IPS DF 6.9 (cell line): Measurements from ENCODE around the gene KRTAP2-3.

Experiments
- DNase-seq: peaks from one replicate; pipeline ENCODE4 v3.0.0-alpha.2; 2013; ENCODE audit warnings: low read depth, low spot score
- H3K27ac ChIP-seq: one replicate; pipeline ENCODE4 v1.5.1; 2013; ENCODE audit warnings: low read length, control low read depth
- H3K27me3 ChIP-seq: 2 replicates; pipeline ENCODE4 v1.6.1; 2013; ENCODE audit warnings: mild to moderate bottlenecking, low read length; ENCODE audit not compliant: control insufficient read depth, insufficient read depth
- H3K36me3 ChIP-seq: 2 replicates; pipeline ENCODE4 v1.6.1; 2013; ENCODE audit warnings: low read length; ENCODE audit not compliant: control insufficient read depth, insufficient read depth
- H3K4me1 ChIP-seq: 2 replicates; pipeline ENCODE4 v1.6.1; 2013; ENCODE audit warnings: low read length; ENCODE audit not compliant: control insufficient read depth, insufficient read depth
- H3K4me3 ChIP-seq: 2 replicates; pipeline ENCODE4 v1.5.1; 2013; ENCODE audit warnings: mild to moderate bottlenecking, low read length
- H3K9me3 ChIP-seq: 2 replicates; pipeline ENCODE4 v1.6.1; 2013; ENCODE audit warnings: low read length, inconsistent platforms; ENCODE audit not compliant: control insufficient read depth, insufficient read depth
- WGBS: extraction: QIAGEN DNeasy Blood & Tissue Kit; methylation state at CpG from one replicate; pipeline ENCODE4 v1.1.7; 2013; ENCODE audit warnings: mixed read lengths, missing lambda C conversion rate; ENCODE audit not compliant: insufficient read length, insufficient coverage; 5-methylcytosine and 5-hydroxymethylcytosine counted together

Gene KRTAP2-3

GRCh38 chr17:41012326-41013120 lies 47.4 kb downstream of the KRTAP2-3 start:
- H3K9me3 ChIP-seq = no peaks in the 10 kb centered on the region
- DNase-seq = no peak
- 100% methylated on average over 1 of the region's 6 CpGs for WGBS
- no peaks in the 10 kb centered on the region for H3K36me3 ChIP-seq
- H3K4me1 ChIP-seq = peaks cover 6% of the 10 kb centered on the region
- no peak overlapping the region for H3K27ac ChIP-seq
- no peaks in the 10 kb centered on the region for H3K27me3 ChIP-seq
- no peak overlapping the region for H3K4me3 ChIP-seq

- Histone ChIP-seq H3K27ac (no peak overlapping the region), H3K36me3 (no peaks in the 10 kb centered on the region), H3K9me3 (no peaks in the 10 kb centered on the region), H3K4me1 (peaks cover 6% of the 10 kb centered on the region), H3K4me3 (no peak overlapping the region), H3K27me3 (no peaks in the 10 kb centered on the region)
- no peak for DNase-seq
Observed at GRCh38 chr17:41010441-41010840, 49.5 kb downstream of the KRTAP2-3 start.

- peaks cover 6% of the 10 kb centered on the region for H3K4me1 ChIP-seq
- no peaks in the 10 kb centered on the region for H3K27me3 ChIP-seq
- H3K27ac ChIP-seq = no peak overlapping the region
- WGBS = no CpG with 5 or more reads among the region's 1 CpG
- no peak overlapping the region for H3K4me3 ChIP-seq
- H3K9me3 ChIP-seq = no peaks in the 10 kb centered on the region
- DNase-seq = no peak
- H3K36me3 ChIP-seq = no peaks in the 10 kb centered on the region
Observed at GRCh38 chr17:41009936-41010335, 50.0 kb downstream of the KRTAP2-3 start.

GRCh38 chr17:41009301-41009760 lies 50.6 kb downstream of the KRTAP2-3 start:
- no CpG with 5 or more reads among the region's 4 CpGs for WGBS
- no peak overlapping the region for H3K4me3 ChIP-seq
- DNase-seq = no peak
- H3K9me3 ChIP-seq = no peaks in the 10 kb centered on the region
- no peaks in the 10 kb centered on the region for H3K27me3 ChIP-seq
- no peak overlapping the region for H3K27ac ChIP-seq
- H3K36me3 ChIP-seq = no peaks in the 10 kb centered on the region
- H3K4me1 ChIP-seq = peaks cover 6% of the 10 kb centered on the region
